B cell (primary cell): Measurements from ENCODE around the gene ANO2.

Experiments
- EZH2 ChIP-seq: IDR thresholded peaks from 2 replicates; pipeline ENCODE4 v1.6.1; 2012; ENCODE audit warnings: borderline replicate concordance, low read depth, mild to moderate bottlenecking, moderate library complexity, low read length; ENCODE audit not compliant: insufficient read depth, poor library complexity, severe bottlenecking
- TF ChIP-seq, protein P1 (sequence below): fragments of 200-600 bp; IDR thresholded peaks from one replicate; pipeline ENCODE4 v1.8.0; 2022; ENCODE audit warnings: antibody characterized with exemption, mild to moderate bottlenecking

DNA sequence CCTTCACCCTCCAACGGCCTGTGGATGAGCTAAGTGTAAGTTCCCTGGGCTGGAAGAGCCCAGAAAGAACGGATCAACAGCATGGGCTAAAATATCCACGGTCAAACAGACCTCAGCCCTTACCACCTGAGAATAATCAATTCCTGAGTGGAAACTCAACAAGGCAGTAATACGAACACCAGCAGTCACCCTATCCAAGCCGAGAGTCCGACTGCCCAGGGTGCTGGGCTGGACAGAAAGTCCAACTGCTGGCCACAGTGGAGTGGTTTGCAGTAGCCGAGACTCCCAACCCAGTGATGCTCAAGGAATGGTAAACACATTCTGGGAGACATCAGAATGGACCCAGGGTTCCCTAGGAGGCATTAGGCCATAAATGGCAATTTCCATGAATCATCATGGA, 36.8 kb downstream of the ANO2 start:
- TF ChIP-seq, protein P1, sequence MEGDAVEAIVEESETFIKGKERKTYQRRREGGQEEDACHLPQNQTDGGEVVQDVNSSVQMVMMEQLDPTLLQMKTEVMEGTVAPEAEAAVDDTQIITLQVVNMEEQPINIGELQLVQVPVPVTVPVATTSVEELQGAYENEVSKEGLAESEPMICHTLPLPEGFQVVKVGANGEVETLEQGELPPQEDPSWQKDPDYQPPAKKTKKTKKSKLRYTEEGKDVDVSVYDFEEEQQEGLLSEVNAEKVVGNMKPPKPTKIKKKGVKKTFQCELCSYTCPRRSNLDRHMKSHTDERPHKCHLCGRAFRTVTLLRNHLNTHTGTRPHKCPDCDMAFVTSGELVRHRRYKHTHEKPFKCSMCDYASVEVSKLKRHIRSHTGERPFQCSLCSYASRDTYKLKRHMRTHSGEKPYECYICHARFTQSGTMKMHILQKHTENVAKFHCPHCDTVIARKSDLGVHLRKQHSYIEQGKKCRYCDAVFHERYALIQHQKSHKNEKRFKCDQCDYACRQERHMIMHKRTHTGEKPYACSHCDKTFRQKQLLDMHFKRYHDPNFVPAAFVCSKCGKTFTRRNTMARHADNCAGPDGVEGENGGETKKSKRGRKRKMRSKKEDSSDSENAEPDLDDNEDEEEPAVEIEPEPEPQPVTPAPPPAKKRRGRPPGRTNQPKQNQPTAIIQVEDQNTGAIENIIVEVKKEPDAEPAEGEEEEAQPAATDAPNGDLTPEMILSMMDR = no peak
- TF ChIP-seq EZH2 = no peak
